ENCODE data around the gene PRKCA. TPM values are rescaled to one million over a fixed set of nuclear protein-coding genes. Genes with fewer than 3 reads are reported as not detected.
"Not testable (repeated sequence)": the region's sequence is repeated elsewhere in the genome, so short reads cannot be mapped to it uniquely, and the experiment has no call there.

Gene PRKCA
- total RNA-seq, 1 donor from 2014 or later, result 4.3 TPM

DNA sequence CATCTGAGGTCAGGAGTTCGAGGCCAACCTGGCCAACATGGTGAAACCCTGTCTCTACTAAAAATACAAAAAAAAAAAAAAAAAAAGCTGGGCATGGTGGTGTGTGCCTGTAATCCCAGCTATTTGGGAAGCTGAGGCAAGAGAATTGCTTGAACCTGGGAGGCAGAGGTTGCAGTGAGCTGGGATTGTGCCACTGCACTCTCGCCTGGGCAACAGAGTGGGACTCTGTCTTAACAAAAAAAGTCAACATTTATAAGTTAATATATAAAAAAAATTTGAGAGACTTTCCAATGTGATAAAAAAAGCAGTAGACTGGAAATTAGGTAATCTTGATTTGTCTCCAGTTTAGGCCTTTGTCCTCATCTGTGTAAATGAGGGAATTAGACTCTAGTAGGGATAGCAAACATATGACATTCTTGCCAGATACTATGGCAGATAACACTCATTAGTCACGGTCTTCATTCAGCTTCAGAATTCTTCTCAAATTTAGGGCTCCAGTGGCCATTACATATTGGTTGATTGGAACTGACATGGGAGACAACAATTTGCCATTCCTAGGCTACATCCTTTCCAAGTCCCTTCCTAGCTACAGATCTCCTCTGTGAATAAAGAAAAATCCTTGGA is 22.1 kb downstream of the PRKCA start:
- DNase-seq (ENCODE audit: low spot score), result not testable (repeated sequence)

GRCh38 chr17:66326476-66327047 is 24.1 kb downstream of the PRKCA start:
- peak; percentile 30 for DNase-seq (ENCODE audit: low spot score)

GRCh38 chr17:66330646-66331037 is 28.2 kb downstream of the PRKCA start:
- peak; percentile 74 for DNase-seq (ENCODE audit: low spot score)

GRCh38 chr17:66331038-66331816 is 28.8 kb downstream of the PRKCA start:
- DNase-seq (ENCODE audit: low spot score), result peak; percentile 72

DNA sequence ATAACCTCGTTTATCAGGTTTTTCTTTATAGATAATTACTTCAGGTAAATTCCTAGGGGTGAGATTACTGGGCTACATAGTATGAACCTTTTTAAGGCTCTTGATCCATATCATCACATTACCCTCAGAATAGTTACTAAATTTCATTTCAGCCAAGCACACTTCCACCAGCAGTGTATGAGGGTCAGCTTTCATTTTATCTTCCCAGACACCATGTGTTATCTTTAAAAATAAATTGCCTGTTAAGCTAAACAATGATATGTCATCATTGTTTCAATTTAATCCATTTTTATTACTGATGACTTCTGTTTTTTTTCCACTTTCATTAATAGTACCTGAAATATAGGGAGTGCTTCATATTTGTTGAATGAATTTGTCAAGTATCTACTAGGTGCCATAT is 33.4 kb downstream of the PRKCA start:
- no peak for DNase-seq (ENCODE audit: low spot score)

DNA sequence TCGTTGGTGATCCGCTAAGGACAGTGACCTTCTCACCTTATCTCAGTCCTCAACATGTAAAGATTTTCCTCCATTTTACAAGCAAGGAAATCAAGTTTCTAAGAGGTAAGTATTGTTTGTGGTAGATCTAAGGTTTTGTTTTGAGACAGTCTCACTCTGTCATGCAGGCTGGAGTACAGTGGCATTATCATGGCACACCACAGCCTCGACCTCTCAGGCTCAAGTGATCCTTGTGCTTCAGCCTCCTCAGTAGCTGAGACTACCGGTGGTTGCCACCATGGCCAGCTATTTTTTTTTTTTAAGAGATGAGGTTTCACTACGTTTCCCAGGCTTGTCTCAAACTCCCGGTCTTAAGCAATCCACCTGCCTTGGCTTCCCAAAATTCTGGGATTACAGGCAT is 34.9 kb downstream of the PRKCA start:
- no peak for DNase-seq (ENCODE audit: low spot score)

- DNase-seq (ENCODE audit: low spot score), result no peak
Measured at GRCh38 chr17:66337866-66338485, 35.6 kb downstream of the PRKCA start.

- DNase-seq (ENCODE audit: low spot score), result no peak
Measured at GRCh38 chr17:66338937-66339336, 36.5 kb downstream of the PRKCA start.

GRCh38 chr17:66339561-66339960 is 37.1 kb downstream of the PRKCA start:
- no peak for DNase-seq (ENCODE audit: low spot score)

DNA sequence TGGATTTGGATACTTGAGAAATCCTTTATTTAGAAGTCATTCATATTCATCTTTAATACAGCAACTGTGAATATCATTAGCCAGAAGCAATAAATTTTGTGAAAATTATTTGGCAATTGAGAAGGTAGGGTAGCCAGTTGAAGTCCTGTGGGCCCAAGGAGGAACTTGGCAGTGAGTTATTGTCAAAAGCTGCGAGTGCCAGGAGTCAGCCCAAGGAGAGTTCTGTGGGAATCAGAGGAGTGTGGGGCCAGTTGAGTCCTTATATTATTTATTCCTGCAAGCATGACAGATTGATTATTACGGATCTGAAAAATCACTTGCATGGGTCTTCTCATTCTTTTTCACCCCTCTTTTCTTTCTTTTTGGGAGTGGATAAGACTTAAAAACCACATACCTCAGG is 38.3 kb downstream of the PRKCA start:
- no peak for DNase-seq (ENCODE audit: low spot score)

DNA sequence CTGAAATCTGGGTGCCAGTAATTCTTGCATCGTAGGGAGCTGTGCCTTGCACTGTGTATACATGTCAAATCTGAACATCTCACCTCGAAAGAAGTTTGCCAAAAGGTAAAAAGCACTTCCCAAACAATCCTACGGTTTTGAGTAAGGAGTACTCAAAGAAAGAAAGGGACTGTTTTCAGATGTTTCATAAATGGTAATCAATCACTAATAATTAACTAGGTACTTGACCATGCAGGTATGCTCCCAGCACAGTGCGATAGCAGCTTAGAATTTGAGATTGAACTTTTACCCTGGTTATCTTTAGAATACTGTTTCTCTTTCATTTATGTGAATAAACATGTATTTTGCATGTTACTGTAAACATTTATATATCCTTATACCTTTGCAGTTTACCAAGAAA is 39.0 kb downstream of the PRKCA start:
- no peak for DNase-seq (ENCODE audit: low spot score)

- DNase-seq (ENCODE audit: low spot score), result not testable (repeated sequence)
Measured at GRCh38 chr17:66342263-66342662, 39.9 kb downstream of the PRKCA start.

DNA sequence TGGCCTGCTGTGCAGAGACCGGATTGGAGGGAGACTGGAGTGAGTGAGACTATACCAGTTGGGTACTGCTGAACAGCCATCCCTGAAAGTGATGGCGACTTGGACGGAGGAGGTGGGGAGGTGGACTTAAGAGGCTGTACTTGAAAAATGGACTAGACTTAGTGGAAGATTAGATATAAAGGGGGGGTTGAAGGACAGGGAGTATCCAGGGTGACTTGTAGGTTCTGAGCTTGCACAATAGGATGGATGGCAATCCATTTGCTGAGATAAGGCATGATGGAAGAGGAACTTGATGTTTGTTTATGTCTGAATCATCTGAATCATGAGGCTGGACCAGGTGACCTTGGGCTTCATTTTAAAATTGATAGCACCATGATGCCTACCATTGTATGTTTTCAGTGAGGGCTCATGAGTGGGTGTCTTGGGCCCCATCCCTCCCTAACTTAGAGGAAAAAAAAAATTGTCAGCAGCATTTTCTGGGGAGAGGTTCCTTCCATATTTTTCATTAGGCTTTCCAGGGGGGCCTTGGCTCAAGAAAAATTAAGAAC is 41.2 kb downstream of the PRKCA start:
- no peak for DNase-seq (ENCODE audit: low spot score)

- DNase-seq (ENCODE audit: low spot score), result no peak
Measured at GRCh38 chr17:66344473-66344872, 42.1 kb downstream of the PRKCA start.

GRCh38 chr17:66345264-66345663 is 42.9 kb downstream of the PRKCA start:
- no peak for DNase-seq (ENCODE audit: low spot score)

DNA sequence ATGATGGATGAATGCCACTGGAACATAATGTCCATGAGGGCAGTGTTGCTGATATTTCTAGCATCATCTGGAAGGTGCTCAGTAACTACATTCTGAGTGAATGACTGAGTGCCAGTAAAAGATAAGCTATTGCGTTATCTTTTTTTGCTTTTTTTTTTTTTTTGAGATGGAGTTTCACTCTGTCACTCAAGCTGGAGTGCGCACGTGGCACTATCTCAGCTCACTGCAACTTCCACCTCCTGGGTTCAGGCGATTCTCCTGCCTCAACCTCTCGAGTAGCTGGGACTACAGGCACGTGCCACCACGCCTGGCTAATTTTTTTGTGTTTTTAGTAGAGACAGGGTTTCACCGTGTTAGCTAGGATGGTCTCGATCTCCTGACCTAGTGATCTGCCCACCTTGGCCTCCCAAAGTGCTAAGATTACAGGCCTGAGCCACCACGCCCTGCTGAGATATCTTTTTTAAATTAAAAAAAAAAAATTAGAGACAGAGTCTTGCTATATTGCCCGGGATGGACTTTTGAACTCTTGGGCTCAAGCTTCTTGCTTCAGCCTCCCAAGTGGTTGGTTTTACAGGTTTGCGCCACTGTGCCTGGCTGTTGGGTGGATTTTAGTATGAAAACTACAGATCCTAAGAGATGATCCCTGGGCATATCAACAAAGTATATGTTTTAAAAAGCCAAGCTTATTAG is 43.7 kb downstream of the PRKCA start:
- not testable (repeated sequence) for DNase-seq (ENCODE audit: low spot score)

DNA sequence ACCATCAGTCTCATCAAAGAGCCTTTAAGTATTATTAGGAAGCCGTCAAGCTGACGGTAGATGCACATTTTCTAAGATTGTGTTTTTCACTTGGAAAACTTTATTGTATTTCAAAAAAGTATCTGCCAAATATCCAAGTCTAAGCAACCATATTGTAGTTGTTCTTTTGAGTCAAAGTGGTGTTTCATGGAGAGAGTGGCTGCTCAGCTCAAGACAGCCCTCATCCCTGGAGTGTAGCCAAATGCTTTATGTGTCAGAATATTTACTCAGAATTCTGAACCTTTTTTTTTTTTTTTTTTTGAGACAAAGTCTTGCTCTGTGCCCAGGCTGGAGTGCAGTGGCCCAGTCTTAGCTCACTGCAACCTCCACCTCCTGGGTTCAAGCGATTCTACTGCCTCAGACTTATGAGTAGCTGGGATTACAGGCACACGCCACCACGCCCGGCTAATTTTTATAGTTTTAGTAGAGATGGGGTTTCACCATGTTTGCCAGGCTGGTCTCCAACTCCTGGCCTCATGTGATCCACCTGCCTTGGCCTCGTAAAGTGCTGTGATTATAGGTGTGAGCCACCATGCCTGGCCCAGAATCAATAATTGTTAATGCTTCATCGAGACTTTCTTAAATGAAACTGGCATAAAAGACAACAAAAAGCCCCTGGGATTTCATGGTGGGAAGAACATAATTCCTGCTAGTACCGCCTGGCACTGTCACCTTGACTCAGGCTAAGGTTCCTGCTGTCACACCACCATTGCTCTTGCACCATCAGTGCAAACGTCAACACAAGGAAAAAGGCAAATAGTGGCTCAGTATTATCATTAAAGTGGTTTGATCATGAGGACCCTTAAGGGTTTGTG is 45.5 kb downstream of the PRKCA start:
- DNase-seq (ENCODE audit: low spot score), result no peak

GRCh38 chr17:66348584-66349165 is 46.3 kb downstream of the PRKCA start:
- DNase-seq (ENCODE audit: low spot score), result peak; percentile 77

DNA sequence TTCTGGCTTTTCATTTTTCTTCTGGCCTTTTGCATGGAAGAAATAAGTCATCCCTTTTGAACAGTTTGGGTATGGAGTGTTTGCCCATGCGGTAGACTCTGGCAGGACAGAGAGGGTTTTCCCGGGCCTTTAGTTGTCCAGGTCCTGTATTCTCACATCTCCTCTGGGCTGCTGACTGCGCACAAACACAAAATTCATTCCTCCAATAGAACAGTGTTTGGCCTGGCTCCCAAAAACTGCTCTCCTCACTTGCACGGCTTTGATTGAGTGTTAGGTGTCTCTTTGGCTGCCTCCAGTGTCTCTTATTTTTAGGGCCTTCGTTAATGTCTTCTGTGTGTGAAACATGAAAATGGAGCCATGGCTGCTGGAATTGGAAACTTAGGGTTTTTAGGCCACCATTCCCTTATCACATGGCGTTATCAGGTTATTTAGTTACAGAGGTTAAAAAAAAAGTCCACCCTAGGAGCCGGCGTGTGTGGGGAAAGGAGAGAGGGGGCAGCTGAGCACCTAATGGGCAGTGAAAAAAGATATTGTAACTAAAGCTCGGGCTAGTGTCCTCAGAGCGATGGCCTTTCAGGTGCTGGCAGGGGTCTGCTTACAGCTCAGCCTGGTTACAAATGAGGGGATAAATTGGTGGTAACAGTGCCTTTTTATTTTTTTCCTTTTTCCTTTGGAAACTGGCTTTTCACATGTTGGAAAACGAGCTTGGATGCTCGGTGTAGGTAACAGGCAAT is 47.3 kb downstream of the PRKCA start:
- no peak for DNase-seq (ENCODE audit: low spot score)

DNA sequence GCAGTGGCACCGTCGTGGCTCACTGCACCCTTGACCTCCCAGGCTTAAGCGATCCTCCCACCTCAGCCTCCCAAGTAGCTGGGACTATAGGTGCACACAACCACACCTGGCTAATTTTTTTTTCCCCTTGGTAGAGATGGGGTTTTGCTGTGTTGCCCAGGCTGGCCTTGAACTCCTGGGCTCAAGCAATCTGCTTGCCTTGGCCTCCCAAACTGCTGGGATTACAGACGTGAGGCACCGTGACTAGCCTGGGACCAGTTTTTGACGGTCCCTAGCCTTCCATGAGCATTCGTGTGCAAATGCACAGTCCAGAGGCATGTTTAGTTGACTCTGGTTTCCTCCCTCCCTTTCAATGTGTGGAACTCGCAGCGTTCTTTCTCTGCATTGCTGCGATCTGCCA is 48.2 kb downstream of the PRKCA start:
- not testable (repeated sequence) for DNase-seq (ENCODE audit: low spot score)

Measured in umbilical cord (tissue), 2 donors.